Measurements from ENCODE around the gene CSRNP2.
A peak's percentile ranks its signal among the peaks of the same experiment; 100 is the strongest.
"Not testable (repeated sequence)": the region's sequence is repeated elsewhere in the genome, so short reads cannot be mapped to it uniquely, and the experiment has no call there.

The CSRNP2 gene

GRCh38 chr12:51028126-51028812 is 55.1 kb downstream of the CSRNP2 start:
- no peak for DNase-seq (ENCODE audit: low read depth in 2 of 2)

- no peak for DNase-seq (ENCODE audit: low read depth in 2 of 2)
Observed at GRCh38 chr12:51027342-51027835, 56.0 kb downstream of the CSRNP2 start.

GRCh38 chr12:51025836-51026638 is 57.4 kb downstream of the CSRNP2 start, which contains the start of gene SLC11A2:
Gene SLC11A2 (minus strand): TSS chr12:51026384. CDS start chr12:51010728, 15,656 bp downstream.
- peak; percentile 79 to 81 for DNase-seq (ENCODE audit: low read depth in 2 of 2)

GRCh38 chr12:51025338-51025835 is 58.0 kb downstream of the CSRNP2 start:
- no peak for DNase-seq (ENCODE audit: low read depth in 2 of 2)

GRCh38 chr12:51023625-51024382 is 59.6 kb downstream of the CSRNP2 start:
- no peak for DNase-seq (ENCODE audit: low read depth in 2 of 2)

GRCh38 chr12:51021694-51022093 is 61.7 kb downstream of the CSRNP2 start:
- DNase-seq (ENCODE audit: low read depth in 2 of 2): no peak

GRCh38 chr12:51020448-51021182 is 62.8 kb downstream of the CSRNP2 start:
- no peak for DNase-seq (ENCODE audit: low read depth in 2 of 2)

GRCh38 chr12:51019927-51020326 is 63.5 kb downstream of the CSRNP2 start:
- no peak for DNase-seq (ENCODE audit: low read depth in 2 of 2)

GRCh38 chr12:51018956-51019355 is 64.4 kb downstream of the CSRNP2 start:
- DNase-seq (ENCODE audit: low read depth in 2 of 2): no peak

GRCh38 chr12:51017452-51017851 is 65.9 kb downstream of the CSRNP2 start:
- no peak for DNase-seq (ENCODE audit: low read depth in 2 of 2)

- not testable (repeated sequence) for DNase-seq (ENCODE audit: low read depth in 2 of 2)
Observed at GRCh38 chr12:51014467-51014866, 68.9 kb downstream of the CSRNP2 start.

GRCh38 chr12:51013441-51013840 is 70.0 kb downstream of the CSRNP2 start:
- no peak for DNase-seq (ENCODE audit: low read depth in 2 of 2)

GRCh38 chr12:51012570-51013236 is 70.7 kb downstream of the CSRNP2 start:
- no peak for DNase-seq (ENCODE audit: low read depth in 2 of 2)

GRCh38 chr12:51011955-51012354 is 71.4 kb downstream of the CSRNP2 start:
- no peak for DNase-seq (ENCODE audit: low read depth in 2 of 2)
